ENCODE measurements around the gene AVL9. TPM values are rescaled to one million over a fixed set of nuclear protein-coding genes. Genes with fewer than 3 reads are reported as not detected.

AVL9 gene
- total and polyA plus RNA-seq, 9 of the 15 experiments (the other 6 are each of a cell fraction or from before 2014, with no cell fraction given), result 6.4 to 66.2 (median 30.1) TPM

DNA sequence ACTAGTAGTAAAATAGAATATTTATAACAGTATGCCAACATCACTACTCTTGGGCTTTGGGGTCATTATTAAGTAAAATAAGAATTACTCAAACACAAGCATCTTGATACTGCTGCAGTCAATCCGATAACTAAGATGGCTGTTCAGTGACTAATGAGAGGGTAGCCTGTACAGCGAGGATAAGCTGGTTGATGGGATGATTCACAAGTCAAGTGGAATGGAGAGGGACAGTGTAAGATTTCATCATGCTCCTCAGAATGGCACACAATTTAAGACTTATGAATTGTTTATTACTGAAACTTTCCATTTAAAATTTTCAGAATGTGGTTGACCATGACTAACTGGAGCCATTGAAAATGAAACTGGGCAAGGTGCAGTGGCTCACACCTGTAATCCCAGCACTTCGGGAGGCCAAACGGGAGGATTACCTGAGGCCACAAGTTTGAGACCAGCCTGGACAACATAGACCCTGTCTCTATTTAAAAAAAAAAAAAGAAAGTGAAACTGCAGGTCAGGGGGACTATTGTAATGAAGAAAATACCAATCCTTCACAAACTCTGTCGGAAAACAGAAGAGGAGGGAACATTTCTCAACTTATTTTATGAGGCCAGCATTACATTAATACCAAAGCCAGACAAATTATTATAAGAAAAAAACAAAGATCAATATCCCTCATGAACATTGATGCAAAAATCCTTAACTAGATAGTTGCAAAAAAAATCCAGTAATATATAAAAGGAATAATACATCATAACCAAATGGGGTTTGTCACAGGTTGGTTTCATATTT is 11.2 kb downstream of the AVL9 start (continued):
- TF ChIP-seq FIP1L1 (IDR thresholded peaks at IDR 0.05; ENCODE audit: low read depth, low read length, poor library complexity, severe bottlenecking) (no peak), EP300 (IDR thresholded peaks at IDR 0.05; ENCODE audit: low read length) (peak; percentile 95), CBX3 (IDR thresholded peaks at IDR 0.05; ENCODE audit: borderline replicate concordance in 1 of 2, low read length in 2 of 2) (peak in 1 of 2 experiments; percentile 51; a peak in 1 of 3 replicates), KLF13 (tag; IDR thresholded peaks at IDR 0.05; ENCODE audit: borderline replicate concordance, low read depth) (0 out of 2 replicates have a peak, but pooled peaks have one; percentile 21), CBFA2T3 (IDR thresholded peaks at IDR 0.05) (peak; percentile 92), POU5F1 (IDR thresholded peaks at IDR 0.05; ENCODE audit: borderline replicate concordance, low read depth, low read length, partially characterized antibody) (no peak), TBL1XR1 (IDR thresholded peaks at IDR 0.05; ENCODE audit: low read length in 2 of 2) (0 out of 4 replicates have a peak, but pooled peaks of 1 of the 2 experiments have one; percentile 44), NCOA2 (IDR thresholded peaks at IDR 0.05; ENCODE audit: partially characterized antibody in 2 of 2) (no peak), ZSCAN32 (CRISPR knock-in tag; IDR thresholded peaks at IDR 0.05) (peak; percentile 98), ZNF12 (CRISPR knock-in tag; IDR thresholded peaks at IDR 0.05) (no peak), ZNF165 (CRISPR knock-in tag; IDR thresholded peaks at IDR 0.05; ENCODE audit: borderline replicate concordance) (no peak), PHB (CRISPR knock-in tag; IDR thresholded peaks at IDR 0.05) (no peak), WHSC1 (IDR thresholded peaks at IDR 0.05; ENCODE audit: low read length) (no peak), GATAD2B (IDR thresholded peaks at IDR 0.05; ENCODE audit: borderline replicate concordance) (peak; percentile 82), ZBTB17 (CRISPR knock-in tag; IDR thresholded peaks at IDR 0.05) (peak; percentile 78), HNRNPL (IDR thresholded peaks at IDR 0.05; ENCODE audit: low read depth, low read length) (no peak), CBFB (CRISPR knock-in tag; IDR thresholded peaks at IDR 0.05) (no peak), HDAC2 (IDR thresholded peaks at IDR 0.05) (peak; percentile 77; the same call in 1 of the 2 replicates), SAFB2 (IDR thresholded peaks at IDR 0.05; ENCODE audit: borderline replicate concordance, low read depth, low read length, severe bottlenecking) (no peak), NFE2 (IDR thresholded peaks at IDR 0.05; ENCODE audit: low read depth) (peak; percentile 59)
- TF ChIP-seq, protein P1, sequence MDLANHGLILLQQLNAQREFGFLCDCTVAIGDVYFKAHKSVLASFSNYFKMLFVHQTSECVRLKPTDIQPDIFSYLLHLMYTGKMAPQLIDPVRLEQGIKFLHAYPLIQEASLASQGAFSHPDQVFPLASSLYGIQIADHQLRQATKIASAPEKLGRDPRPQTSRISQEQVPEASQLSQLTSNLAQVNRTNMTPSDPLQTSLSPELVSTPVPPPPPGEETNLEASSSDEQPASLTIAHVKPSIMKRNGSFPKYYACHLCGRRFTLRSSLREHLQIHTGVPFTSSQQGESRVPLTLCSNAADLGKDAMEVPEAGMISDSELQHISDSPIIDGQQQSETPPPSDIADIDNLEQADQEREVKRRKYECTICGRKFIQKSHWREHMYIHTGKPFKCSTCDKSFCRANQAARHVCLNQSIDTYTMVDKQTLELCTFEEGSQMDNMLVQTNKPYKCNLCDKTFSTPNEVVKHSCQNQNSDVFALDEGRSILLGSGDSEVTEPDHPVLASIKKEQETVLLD (IDR thresholded peaks at IDR 0.05), result peak; percentile 74; the same call in 1 of the 2 replicates
- TF ChIP-seq, protein P2, sequence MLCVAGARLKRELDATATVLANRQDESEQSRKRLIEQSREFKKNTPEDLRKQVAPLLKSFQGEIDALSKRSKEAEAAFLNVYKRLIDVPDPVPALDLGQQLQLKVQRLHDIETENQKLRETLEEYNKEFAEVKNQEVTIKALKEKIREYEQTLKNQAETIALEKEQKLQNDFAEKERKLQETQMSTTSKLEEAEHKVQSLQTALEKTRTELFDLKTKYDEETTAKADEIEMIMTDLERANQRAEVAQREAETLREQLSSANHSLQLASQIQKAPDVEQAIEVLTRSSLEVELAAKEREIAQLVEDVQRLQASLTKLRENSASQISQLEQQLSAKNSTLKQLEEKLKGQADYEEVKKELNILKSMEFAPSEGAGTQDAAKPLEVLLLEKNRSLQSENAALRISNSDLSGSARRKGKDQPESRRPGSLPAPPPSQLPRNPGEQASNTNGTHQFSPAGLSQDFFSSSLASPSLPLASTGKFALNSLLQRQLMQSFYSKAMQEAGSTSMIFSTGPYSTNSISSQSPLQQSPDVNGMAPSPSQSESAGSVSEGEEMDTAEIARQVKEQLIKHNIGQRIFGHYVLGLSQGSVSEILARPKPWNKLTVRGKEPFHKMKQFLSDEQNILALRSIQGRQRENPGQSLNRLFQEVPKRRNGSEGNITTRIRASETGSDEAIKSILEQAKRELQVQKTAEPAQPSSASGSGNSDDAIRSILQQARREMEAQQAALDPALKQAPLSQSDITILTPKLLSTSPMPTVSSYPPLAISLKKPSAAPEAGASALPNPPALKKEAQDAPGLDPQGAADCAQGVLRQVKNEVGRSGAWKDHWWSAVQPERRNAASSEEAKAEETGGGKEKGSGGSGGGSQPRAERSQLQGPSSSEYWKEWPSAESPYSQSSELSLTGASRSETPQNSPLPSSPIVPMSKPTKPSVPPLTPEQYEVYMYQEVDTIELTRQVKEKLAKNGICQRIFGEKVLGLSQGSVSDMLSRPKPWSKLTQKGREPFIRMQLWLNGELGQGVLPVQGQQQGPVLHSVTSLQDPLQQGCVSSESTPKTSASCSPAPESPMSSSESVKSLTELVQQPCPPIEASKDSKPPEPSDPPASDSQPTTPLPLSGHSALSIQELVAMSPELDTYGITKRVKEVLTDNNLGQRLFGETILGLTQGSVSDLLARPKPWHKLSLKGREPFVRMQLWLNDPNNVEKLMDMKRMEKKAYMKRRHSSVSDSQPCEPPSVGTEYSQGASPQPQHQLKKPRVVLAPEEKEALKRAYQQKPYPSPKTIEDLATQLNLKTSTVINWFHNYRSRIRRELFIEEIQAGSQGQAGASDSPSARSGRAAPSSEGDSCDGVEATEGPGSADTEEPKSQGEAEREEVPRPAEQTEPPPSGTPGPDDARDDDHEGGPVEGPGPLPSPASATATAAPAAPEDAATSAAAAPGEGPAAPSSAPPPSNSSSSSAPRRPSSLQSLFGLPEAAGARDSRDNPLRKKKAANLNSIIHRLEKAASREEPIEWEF (CRISPR knock-in tag; IDR thresholded peaks at IDR 0.05), result no peak

Data from K562 (cell line).